ENCODE data around the gene TFDP2.

The TFDP2 gene

DNA sequence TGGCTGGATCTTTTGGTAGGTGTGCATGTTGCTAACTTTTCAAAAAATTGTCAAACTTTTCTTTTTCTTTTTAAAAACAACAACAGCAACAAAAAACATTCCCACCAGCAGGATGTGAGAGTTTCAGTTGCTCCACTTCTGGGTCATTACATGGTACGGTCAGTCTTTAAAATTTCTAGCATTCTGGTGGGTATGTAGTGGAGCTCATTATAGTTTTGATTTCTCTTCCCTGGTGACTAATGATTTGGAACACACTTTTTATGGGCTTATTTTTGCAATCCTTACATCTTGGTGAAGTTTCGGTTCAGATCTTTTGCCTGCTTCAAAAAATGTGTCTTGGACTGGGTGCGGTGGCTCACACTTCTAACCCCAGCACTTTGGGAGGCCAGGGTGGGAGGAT, 253.6 kb downstream of the TFDP2 start:
- no peak for TF ChIP-seq EZH2phosphoT487 (IDR thresholded peaks at IDR 0.05; ENCODE audit: low read depth)
- TF ChIP-seq, protein P1, sequence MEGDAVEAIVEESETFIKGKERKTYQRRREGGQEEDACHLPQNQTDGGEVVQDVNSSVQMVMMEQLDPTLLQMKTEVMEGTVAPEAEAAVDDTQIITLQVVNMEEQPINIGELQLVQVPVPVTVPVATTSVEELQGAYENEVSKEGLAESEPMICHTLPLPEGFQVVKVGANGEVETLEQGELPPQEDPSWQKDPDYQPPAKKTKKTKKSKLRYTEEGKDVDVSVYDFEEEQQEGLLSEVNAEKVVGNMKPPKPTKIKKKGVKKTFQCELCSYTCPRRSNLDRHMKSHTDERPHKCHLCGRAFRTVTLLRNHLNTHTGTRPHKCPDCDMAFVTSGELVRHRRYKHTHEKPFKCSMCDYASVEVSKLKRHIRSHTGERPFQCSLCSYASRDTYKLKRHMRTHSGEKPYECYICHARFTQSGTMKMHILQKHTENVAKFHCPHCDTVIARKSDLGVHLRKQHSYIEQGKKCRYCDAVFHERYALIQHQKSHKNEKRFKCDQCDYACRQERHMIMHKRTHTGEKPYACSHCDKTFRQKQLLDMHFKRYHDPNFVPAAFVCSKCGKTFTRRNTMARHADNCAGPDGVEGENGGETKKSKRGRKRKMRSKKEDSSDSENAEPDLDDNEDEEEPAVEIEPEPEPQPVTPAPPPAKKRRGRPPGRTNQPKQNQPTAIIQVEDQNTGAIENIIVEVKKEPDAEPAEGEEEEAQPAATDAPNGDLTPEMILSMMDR (IDR thresholded peaks at IDR 0.05; ENCODE audit: low read depth, low read length): no peak
- Histone ChIP-seq H3K27ac (ENCODE audit: low read length) (no peak overlapping the region), H2AFZ (ENCODE audit: low read depth, low read length) (no peak overlapping the region), H3K4me2 (ENCODE audit: low read length) (no peak overlapping the region), H3K9me3 (ENCODE audit: insufficient read depth, low read length) (peaks cover 5% of the 10 kb centered on the region; the same call in 1 of the 2 replicates), H3K27me3 (ENCODE audit: low read depth, low read length) (no peaks in the 10 kb centered on the region), H3K9ac (ENCODE audit: low read length) (no peak overlapping the region), H3K36me3 (replicated peaks; ENCODE audit: low read depth, low read length) (peaks cover 41% of the 10 kb centered on the region), H3K4me3 (ENCODE audit: low read length) (no peak overlapping the region), H3K4me1 (ENCODE audit: low read length) (no peaks in the 10 kb centered on the region), H3K79me2 (ENCODE audit: low read length) (peaks cover 100% of the 10 kb centered on the region), H4K20me1 (ENCODE audit: insufficient read depth, low read length) (peaks cover 31% of the 10 kb centered on the region)

DNA sequence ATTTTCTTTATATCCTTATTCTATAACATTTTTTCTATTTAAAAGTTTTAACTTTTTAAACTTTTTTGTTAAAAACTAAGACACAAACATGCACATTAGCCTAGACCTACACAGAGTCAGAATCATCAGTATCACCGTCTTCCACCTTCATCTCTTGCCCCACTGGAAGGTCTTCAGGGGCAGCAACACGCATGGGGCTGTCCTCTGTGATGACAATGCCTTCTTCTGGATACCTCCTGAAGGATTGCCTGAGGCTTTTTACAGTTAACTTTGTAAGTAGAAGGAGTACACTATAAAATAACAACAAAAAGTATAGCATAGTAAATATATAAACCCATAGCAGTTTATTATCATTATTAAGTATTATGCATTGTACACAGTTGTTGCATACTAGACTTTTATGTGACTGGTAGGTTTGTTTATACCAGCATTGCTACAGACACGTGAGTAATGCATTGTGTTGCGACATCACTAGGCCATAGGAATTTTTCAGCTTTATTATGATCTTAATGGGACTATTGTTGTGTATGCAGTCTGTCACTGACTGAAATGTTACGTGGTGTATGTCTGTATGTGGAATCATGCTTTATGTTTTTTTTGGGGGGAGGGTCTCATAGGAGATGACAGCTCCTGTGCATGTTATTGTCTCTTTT, 254.7 kb downstream of the TFDP2 start:
- Histone ChIP-seq H3K36me3 (replicated peaks; ENCODE audit: low read depth, low read length) (peaks cover 31% of the 10 kb centered on the region), H3K9ac (ENCODE audit: low read length) (no peak overlapping the region), H3K4me1 (ENCODE audit: low read length) (no peaks in the 10 kb centered on the region), H3K4me2 (ENCODE audit: low read length) (no peak overlapping the region), H3K27me3 (ENCODE audit: low read depth, low read length) (no peaks in the 10 kb centered on the region), H3K27ac (ENCODE audit: low read length) (no peak overlapping the region), H2AFZ (ENCODE audit: low read depth, low read length) (no peak overlapping the region), H3K9me3 (ENCODE audit: insufficient read depth, low read length) (no peaks in the 10 kb centered on the region), H4K20me1 (ENCODE audit: insufficient read depth, low read length) (peaks cover 32% of the 10 kb centered on the region), H3K79me2 (ENCODE audit: low read length) (peaks cover 100% of the 10 kb centered on the region), H3K4me3 (ENCODE audit: low read length) (no peak overlapping the region)
- TF ChIP-seq, protein P1 (IDR thresholded peaks at IDR 0.05; ENCODE audit: low read depth, low read length): no peak
- TF ChIP-seq EZH2phosphoT487 (IDR thresholded peaks at IDR 0.05; ENCODE audit: low read depth): no peak

Measured in OCI-LY3 (cell line).